ENCODE data around the gene CARD14.

Gene CARD14

GRCh38 chr17:80173916-80174315 lies 4.1 kb downstream of the CARD14 start:
- H3K4me3 ChIP-seq (ENCODE audit: low read depth in 1 of 2, low read length in 2 of 2) = no peak overlapping the region
- H3K9me3 ChIP-seq (ENCODE audit: low read length) = no peaks in the 10 kb centered on the region
- H3K36me3 ChIP-seq (ENCODE audit: insufficient read depth, low read length) = no peaks in the 10 kb centered on the region
- no peak overlapping the region for H3K27ac ChIP-seq (ENCODE audit: low read depth, low read length)
- no peaks in the 10 kb centered on the region for H3K4me1 ChIP-seq (ENCODE audit: insufficient read depth, low read length)
- H3K27me3 ChIP-seq (ENCODE audit: control insufficient read depth in 1 of 2, insufficient read depth in 2 of 2, low read length in 2 of 2) = no peaks in the 10 kb centered on the region
- H3K9ac ChIP-seq (ENCODE audit: low read length) = no peak overlapping the region

- Histone ChIP-seq H3K27me3 (ENCODE audit: control insufficient read depth in 1 of 2, insufficient read depth in 2 of 2, low read length in 2 of 2) (peaks cover 0 to 4% of the 10 kb centered on the region in 2 donors), H3K4me3 (ENCODE audit: low read depth in 1 of 2, low read length in 2 of 2) (no peak overlapping the region), H3K27ac (ENCODE audit: low read depth, low read length) (no peak overlapping the region), H3K9ac (ENCODE audit: low read length) (no peak overlapping the region), H3K9me3 (ENCODE audit: low read length) (no peaks in the 10 kb centered on the region), H3K4me1 (ENCODE audit: insufficient read depth, low read length) (no peaks in the 10 kb centered on the region), H3K36me3 (ENCODE audit: insufficient read depth, low read length) (no peaks in the 10 kb centered on the region)
Observed at GRCh38 chr17:80176757-80177156, 6.9 kb downstream of the CARD14 start.

GRCh38 chr17:80177986-80178595 lies 8.3 kb downstream of the CARD14 start:
- Histone ChIP-seq H3K9ac (ENCODE audit: low read length) (no peak overlapping the region), H3K4me1 (ENCODE audit: insufficient read depth, low read length) (no peaks in the 10 kb centered on the region), H3K4me3 (ENCODE audit: low read depth in 1 of 2, low read length in 2 of 2) (no peak overlapping the region), H3K27me3 (ENCODE audit: control insufficient read depth in 1 of 2, insufficient read depth in 2 of 2, low read length in 2 of 2) (peaks cover 0 to 4% of the 10 kb centered on the region in 2 donors), H3K9me3 (ENCODE audit: low read length) (no peaks in the 10 kb centered on the region), H3K36me3 (ENCODE audit: insufficient read depth, low read length) (no peaks in the 10 kb centered on the region), H3K27ac (ENCODE audit: low read depth, low read length) (no peak overlapping the region)

- H3K4me1 ChIP-seq (ENCODE audit: insufficient read depth, low read length) = no peaks in the 10 kb centered on the region
- H3K9ac ChIP-seq (ENCODE audit: low read length) = no peak overlapping the region
Observed at GRCh38 chr17:80180192-80180591, 10.4 kb downstream of the CARD14 start.

GRCh38 chr17:80181431-80181830 lies 11.6 kb downstream of the CARD14 start:
- H3K9me3 ChIP-seq (ENCODE audit: low read length) = no peaks in the 10 kb centered on the region

More at GRCh38 chr17:80180192-80180591, 10.4 kb downstream of the CARD14 start:
- H3K27ac ChIP-seq (ENCODE audit: low read depth, low read length) = no peak overlapping the region
- H3K9me3 ChIP-seq (ENCODE audit: low read length) = no peaks in the 10 kb centered on the region
- H3K36me3 ChIP-seq (ENCODE audit: insufficient read depth, low read length) = no peaks in the 10 kb centered on the region
- H3K4me3 ChIP-seq (ENCODE audit: low read depth in 1 of 2, low read length in 2 of 2) = no peak overlapping the region
- H3K27me3 ChIP-seq (ENCODE audit: control insufficient read depth in 1 of 2, insufficient read depth in 2 of 2, low read length in 2 of 2) = peaks cover 0 to 4% of the 10 kb centered on the region in 2 donors

GRCh38 chr17:80182118-80182844 lies 12.5 kb downstream of the CARD14 start:
- H3K9ac ChIP-seq (ENCODE audit: low read length) = no peak overlapping the region
- peaks cover 0 to 4% of the 10 kb centered on the region in 2 donors for H3K27me3 ChIP-seq (ENCODE audit: control insufficient read depth in 1 of 2, insufficient read depth in 2 of 2, low read length in 2 of 2)
- no peaks in the 10 kb centered on the region for H3K36me3 ChIP-seq (ENCODE audit: insufficient read depth, low read length)
- no peak overlapping the region for H3K27ac ChIP-seq (ENCODE audit: low read depth, low read length)
- H3K4me1 ChIP-seq (ENCODE audit: insufficient read depth, low read length) = no peaks in the 10 kb centered on the region
- no peaks in the 10 kb centered on the region for H3K9me3 ChIP-seq (ENCODE audit: low read length)
- H3K4me3 ChIP-seq (ENCODE audit: low read depth in 1 of 2, low read length in 2 of 2) = no peak overlapping the region

More at GRCh38 chr17:80181431-80181830, 11.6 kb downstream of the CARD14 start:
- H3K9ac ChIP-seq (ENCODE audit: low read length) = no peak overlapping the region
- H3K27me3 ChIP-seq (ENCODE audit: control insufficient read depth in 1 of 2, insufficient read depth in 2 of 2, low read length in 2 of 2) = peaks cover 0 to 4% of the 10 kb centered on the region in 2 donors
- no peaks in the 10 kb centered on the region for H3K36me3 ChIP-seq (ENCODE audit: insufficient read depth, low read length)
- no peak overlapping the region for H3K4me3 ChIP-seq (ENCODE audit: low read depth in 1 of 2, low read length in 2 of 2)
- no peak overlapping the region for H3K27ac ChIP-seq (ENCODE audit: low read depth, low read length)
- H3K4me1 ChIP-seq (ENCODE audit: insufficient read depth, low read length) = no peaks in the 10 kb centered on the region

- no peak overlapping the region for H3K4me3 ChIP-seq (ENCODE audit: low read depth in 1 of 2, low read length in 2 of 2)
- peaks cover 0 to 4% of the 10 kb centered on the region in 2 donors for H3K27me3 ChIP-seq (ENCODE audit: control insufficient read depth in 1 of 2, insufficient read depth in 2 of 2, low read length in 2 of 2)
- no peaks in the 10 kb centered on the region for H3K36me3 ChIP-seq (ENCODE audit: insufficient read depth, low read length)
- no peak overlapping the region for H3K9ac ChIP-seq (ENCODE audit: low read length)
- H3K4me1 ChIP-seq (ENCODE audit: insufficient read depth, low read length) = no peaks in the 10 kb centered on the region
- H3K9me3 ChIP-seq (ENCODE audit: low read length) = no peaks in the 10 kb centered on the region
- H3K27ac ChIP-seq (ENCODE audit: low read depth, low read length) = no peak overlapping the region
Observed at GRCh38 chr17:80182845-80183223, 13.0 kb downstream of the CARD14 start.

GRCh38 chr17:80183581-80184422 lies 14.0 kb downstream of the CARD14 start:
- Histone ChIP-seq H3K4me3 (ENCODE audit: low read depth in 1 of 2, low read length in 2 of 2) (no peak overlapping the region), H3K4me1 (ENCODE audit: insufficient read depth, low read length) (no peaks in the 10 kb centered on the region), H3K36me3 (ENCODE audit: insufficient read depth, low read length) (no peaks in the 10 kb centered on the region), H3K27ac (ENCODE audit: low read depth, low read length) (no peak overlapping the region), H3K9me3 (ENCODE audit: low read length) (no peaks in the 10 kb centered on the region), H3K27me3 (ENCODE audit: control insufficient read depth in 1 of 2, insufficient read depth in 2 of 2, low read length in 2 of 2) (peaks cover 0 to 4% of the 10 kb centered on the region in 2 donors), H3K9ac (ENCODE audit: low read length) (no peak overlapping the region)

- Histone ChIP-seq H3K27me3 (ENCODE audit: control insufficient read depth in 1 of 2, insufficient read depth in 2 of 2, low read length in 2 of 2) (peaks cover 0 to 4% of the 10 kb centered on the region in 2 donors), H3K9ac (ENCODE audit: low read length) (no peak overlapping the region), H3K36me3 (ENCODE audit: insufficient read depth, low read length) (no peaks in the 10 kb centered on the region), H3K27ac (ENCODE audit: low read depth, low read length) (no peak overlapping the region), H3K4me3 (ENCODE audit: low read depth in 1 of 2, low read length in 2 of 2) (no peak overlapping the region), H3K4me1 (ENCODE audit: insufficient read depth, low read length) (no peaks in the 10 kb centered on the region), H3K9me3 (ENCODE audit: low read length) (no peaks in the 10 kb centered on the region)
Observed at GRCh38 chr17:80184423-80184714, 14.5 kb downstream of the CARD14 start.

GRCh38 chr17:80185968-80186367 lies 16.1 kb downstream of the CARD14 start:
- Histone ChIP-seq H3K9ac (ENCODE audit: low read length) (no peak overlapping the region), H3K4me3 (ENCODE audit: low read depth in 1 of 2, low read length in 2 of 2) (no peak overlapping the region), H3K27ac (ENCODE audit: low read depth, low read length) (no peak overlapping the region), H3K9me3 (ENCODE audit: low read length) (no peaks in the 10 kb centered on the region), H3K36me3 (ENCODE audit: insufficient read depth, low read length) (no peaks in the 10 kb centered on the region), H3K27me3 (ENCODE audit: control insufficient read depth in 1 of 2, insufficient read depth in 2 of 2, low read length in 2 of 2) (peaks cover 0 to 4% of the 10 kb centered on the region in 2 donors), H3K4me1 (ENCODE audit: insufficient read depth, low read length) (no peaks in the 10 kb centered on the region)

GRCh38 chr17:80187090-80187489 lies 17.3 kb downstream of the CARD14 start:
- Histone ChIP-seq H3K4me3 (ENCODE audit: low read depth in 1 of 2, low read length in 2 of 2) (no peak overlapping the region), H3K27me3 (ENCODE audit: control insufficient read depth in 1 of 2, insufficient read depth in 2 of 2, low read length in 2 of 2) (peaks cover 0 to 4% of the 10 kb centered on the region in 2 donors), H3K9me3 (ENCODE audit: low read length) (no peaks in the 10 kb centered on the region), H3K27ac (ENCODE audit: low read depth, low read length) (no peak overlapping the region), H3K4me1 (ENCODE audit: insufficient read depth, low read length) (no peaks in the 10 kb centered on the region), H3K9ac (ENCODE audit: low read length) (no peak overlapping the region), H3K36me3 (ENCODE audit: insufficient read depth, low read length) (no peaks in the 10 kb centered on the region)
